ENCODE measurements around the gene LRRN1.
"Not testable (repeated sequence)": the region's sequence is repeated elsewhere in the genome, so short reads cannot be mapped to it uniquely, and the experiment has no call there.

LRRN1 gene

GRCh38 chr3:3813013-3813412 is 13.8 kb downstream of the LRRN1 start:
- no peak for DNase-seq (ENCODE audit: low spot score)

- no peak for DNase-seq (ENCODE audit: low spot score)
These were observed 16.0 kb downstream of the LRRN1 start for GRCh38 chr3:3815206-3815605.

- DNase-seq (ENCODE audit: low spot score), result no peak
These were observed 16.8 kb downstream of the LRRN1 start for GRCh38 chr3:3816034-3816433.

GRCh38 chr3:3817865-3818264 is 18.6 kb downstream of the LRRN1 start:
- DNase-seq (ENCODE audit: low spot score), result no peak

GRCh38 chr3:3821777-3822176 is 22.5 kb downstream of the LRRN1 start:
- no peak for DNase-seq (ENCODE audit: low spot score)

GRCh38 chr3:3825035-3825434 is 25.8 kb downstream of the LRRN1 start:
- DNase-seq (ENCODE audit: low spot score), result no peak

- no peak for DNase-seq (ENCODE audit: low spot score)
These were observed 27.3 kb downstream of the LRRN1 start for GRCh38 chr3:3826521-3826920.

- no peak for DNase-seq (ENCODE audit: low spot score)
These were observed 27.9 kb downstream of the LRRN1 start for GRCh38 chr3:3827111-3827510.

GRCh38 chr3:3828417-3828816 is 29.2 kb downstream of the LRRN1 start:
- DNase-seq (ENCODE audit: low spot score), result not testable (repeated sequence)

- no peak for DNase-seq (ENCODE audit: low spot score)
These were observed 37.6 kb downstream of the LRRN1 start for GRCh38 chr3:3836845-3837244.

GRCh38 chr3:3842356-3842755 is 43.1 kb downstream of the LRRN1 start:
- no peak for DNase-seq (ENCODE audit: low spot score)

- DNase-seq (ENCODE audit: low spot score), result no peak
These were observed 49.0 kb downstream of the LRRN1 start for GRCh38 chr3:3847994-3848922.

GRCh38 chr3:3848923-3849275 is 49.7 kb downstream of the LRRN1 start:
- no peak for DNase-seq (ENCODE audit: low spot score)

GRCh38 chr3:3851621-3852323 is 52.5 kb downstream of the LRRN1 start:
- no peak for DNase-seq (ENCODE audit: low spot score)

GRCh38 chr3:3853544-3853943 is 54.3 kb downstream of the LRRN1 start:
- no peak for DNase-seq (ENCODE audit: low spot score)

- DNase-seq (ENCODE audit: low spot score), result no peak
These were observed 55.8 kb downstream of the LRRN1 start for GRCh38 chr3:3855056-3855455.

- no peak for DNase-seq (ENCODE audit: low spot score)
These were observed 61.0 kb downstream of the LRRN1 start for GRCh38 chr3:3860235-3860634.

GRCh38 chr3:3862534-3862933 is 63.3 kb downstream of the LRRN1 start:
- DNase-seq (ENCODE audit: low spot score), result no peak

GRCh38 chr3:3875491-3875890 is 76.3 kb downstream of the LRRN1 start:
- no peak for DNase-seq (ENCODE audit: low spot score)

- DNase-seq (ENCODE audit: low spot score), result no peak
These were observed 81.8 kb downstream of the LRRN1 start for GRCh38 chr3:3881050-3881449.

- not testable (repeated sequence) for DNase-seq (ENCODE audit: low spot score)
These were observed 88.1 kb downstream of the LRRN1 start for GRCh38 chr3:3887311-3887710.

GRCh38 chr3:3893590-3893989 is 94.4 kb downstream of the LRRN1 start:
- no peak for DNase-seq (ENCODE audit: low spot score)
